CD8-positive, alpha-beta memory T cell (primary cell): Measurements from ENCODE around the gene ANXA2R. TPM values are rescaled to one million over a fixed set of nuclear protein-coding genes. Genes with fewer than 3 reads are reported as not detected.

Experiments
- CTCF ChIA-PET: fragments of 350-600 bp; sonication (Branson Sonifier 250); formaldehyde crosslinking; loops from one replicate; lab custom pipeline; 2021; ENCODE audit warnings: antibody characterized with exemption; lab: Charles Lee
- POLR2A ChIA-PET: fragments of 350-600 bp; sonication (Branson Sonifier 250); formaldehyde crosslinking; loops from one replicate; lab custom pipeline; 2021; ENCODE audit warnings: antibody characterized with exemption; lab: Charles Lee
- DNase-seq, 5 donors: peaks; one replicate each; pipeline versions ENCODE4 v3.0.0 to v3.0.0-alpha.2; 2020 to 2022; ENCODE audit warnings: mixed read lengths in 1 of 5
- H3K27ac ChIP-seq: one replicate; pipeline ENCODE4 v1.7.0; 2013; ENCODE audit warnings: low read depth, mild to moderate bottlenecking, low read length, moderate library complexity
- H3K27me3 ChIP-seq: 2 replicates; pipeline ENCODE4 v1.7.0; 2013; ENCODE audit warnings: low read length, mild to moderate bottlenecking; ENCODE audit not compliant: insufficient read depth, poor library complexity, severe bottlenecking
- H3K36me3 ChIP-seq: 2 replicates; pipeline ENCODE4 v1.7.0; 2013; ENCODE audit warnings: mild to moderate bottlenecking, low read length, moderate library complexity; ENCODE audit not compliant: insufficient read depth
- H3K4me1 ChIP-seq: 2 replicates; pipeline ENCODE4 v1.7.0; 2013; ENCODE audit warnings: mild to moderate bottlenecking, low read length, moderate library complexity; ENCODE audit not compliant: insufficient read depth
- H3K4me3 ChIP-seq: 2 replicates; pipeline ENCODE4 v1.7.0; 2013; ENCODE audit warnings: mild to moderate bottlenecking, low read length
- H3K9me3 ChIP-seq: 2 replicates; pipeline ENCODE4 v1.7.0; 2013; ENCODE audit warnings: mild to moderate bottlenecking, low read length
- H3K27ac Mint-ChIP-seq, 8 donors: one replicate each; pipeline ENCODE4 v1.8.0; 2020 to 2021; ENCODE audit warnings: mixed read lengths in 8 of 8, mild to moderate bottlenecking in 6 of 8, inconsistent platforms in 3 of 8, moderate library complexity in 3 of 8
- H3K27me3 Mint-ChIP-seq, 2 donors: one replicate each; pipeline ENCODE4 v1.8.0; 2020 to 2021; ENCODE audit warnings: mixed read lengths in 2 of 2, mild to moderate bottlenecking in 1 of 2, moderate library complexity in 1 of 2
- H3K36me3 Mint-ChIP-seq, 3 donors: one replicate each; pipeline ENCODE4 v1.8.0; 2020 to 2021; ENCODE audit warnings: mixed read lengths in 3 of 3, inconsistent platforms in 1 of 3, mild to moderate bottlenecking in 1 of 3
- H3K4me1 Mint-ChIP-seq, 3 donors: one replicate each; pipeline ENCODE4 v1.8.0; 2020 to 2021; ENCODE audit warnings: mixed read lengths in 3 of 3, inconsistent platforms in 1 of 3, mild to moderate bottlenecking in 1 of 3
- H3K4me3 Mint-ChIP-seq, 7 donors: one replicate each; pipeline ENCODE4 v1.8.0; 2020 to 2021; ENCODE audit warnings: mixed read lengths in 7 of 7, mild to moderate bottlenecking in 6 of 7, moderate library complexity in 4 of 7, inconsistent platforms in 2 of 7
- H3K9me3 Mint-ChIP-seq, 5 donors: one replicate each; pipeline ENCODE4 v1.8.0; 2020 to 2022; ENCODE audit warnings: mixed read lengths in 5 of 5, mild to moderate bottlenecking in 3 of 5, moderate library complexity in 2 of 5, inconsistent platforms in 1 of 5
- polyA plus RNA-seq: library from polyadenylated mRNA; unstranded; fragments of 300-500 nt; fragmentation: Illumina TruSeq; gene quantifications from one replicate; pipeline ENCODE4 v1.2.3, GENCODE V29; 2021
- total RNA-seq, 2 experiments: library from RNA; stranded (reverse); gene quantifications; one replicate each; pipeline ENCODE4 v1.2.3, GENCODE V29; 2021

Gene ANXA2R
- total and polyA plus RNA-seq, 3 experiments from 2014 or later: 6.0 to 55.9 (median 6.8) TPM

- Mint-ChIP-seq H3K27me3 (peaks cover 0 to 8% of the 10 kb centered on the region in 2 donors), H3K4me3 (peak overlapping the region; percentile 97 to 100 (median 99)), H3K9me3 (no peaks in the 10 kb centered on the region), H3K4me1 (peaks cover 34 to 58% (median 58%) of the 10 kb centered on the region in 3 donors), H3K27ac (peak overlapping the region; percentile 97 to 100 (median 100)), H3K36me3 (peaks cover 0 to 30% (median 1%) of the 10 kb centered on the region in 3 donors)
- Histone ChIP-seq H3K27me3 (no peaks in the 10 kb centered on the region), H3K9me3 (no peaks in the 10 kb centered on the region), H3K27ac (no peak overlapping the region), H3K36me3 (no peaks in the 10 kb centered on the region), H3K4me3 (peak overlapping the region; percentile 87), H3K4me1 (peaks cover 34% of the 10 kb centered on the region)
- ChIA-PET CTCF (interaction anchor here (1.3 to 9.2 kb wide), 9 partner anchors 8 to 468 kb away, joined by 3 to 265 read pairs (median 12); partner anchors contain the start of genes ANXA2R and TMEM267), POLR2A (interaction anchor here (4.7 to 9.4 kb wide), 5 partner anchors 8 to 105 kb away, joined by 45 to 403 read pairs (median 277); partner anchors contain the start of genes ANXA2R and ZNF131)
- DNase-seq: no peak
Measured at GRCh38 chr5:43016217-43016779, 23.8 kb downstream of the ANXA2R start.

- peaks cover 39% of the 10 kb centered on the region for H3K4me1 ChIP-seq
- peak overlapping the region in 7 of 8 donors; percentile 26 to 100 (median 68) for H3K27ac Mint-ChIP-seq
- H3K4me1 Mint-ChIP-seq: peaks cover 45 to 63% (median 62%) of the 10 kb centered on the region in 3 donors
Measured at GRCh38 chr5:43014522-43014921, 25.6 kb downstream of the ANXA2R start.

GRCh38 chr5:43010935-43011315 is 29.2 kb downstream of the ANXA2R start:
- peak overlapping the region; percentile 80 for H3K27ac ChIP-seq
- H3K27me3 ChIP-seq: no peaks in the 10 kb centered on the region
- H3K27me3 Mint-ChIP-seq: peaks cover 0 to 8% of the 10 kb centered on the region in 2 donors
- H3K36me3 Mint-ChIP-seq: peaks cover 0 to 22% (median 1%) of the 10 kb centered on the region in 3 donors
- H3K36me3 ChIP-seq: no peaks in the 10 kb centered on the region
- peaks cover 35% of the 10 kb centered on the region for H3K4me1 ChIP-seq
- H3K9me3 Mint-ChIP-seq: no peaks in the 10 kb centered on the region
- ChIA-PET POLR2A (interaction anchor here (0.6 to 3.7 kb wide), 4 partner anchors 8 to 478 kb away, joined by 3 to 75 read pairs (median 7); no protein-coding TSS in a partner anchor), CTCF (interaction anchor here (5.5 to 5.9 kb wide), 2 partner anchors 8 to 16 kb away, joined by 149 to 168 read pairs; no protein-coding TSS in a partner anchor)
- DNase-seq: no peak
- peak overlapping the region; percentile 79 for H3K4me3 ChIP-seq
- H3K27ac Mint-ChIP-seq: peak overlapping the region; percentile 97 to 100 (median 99)
- H3K4me3 Mint-ChIP-seq: peak overlapping the region; percentile 85 to 98 (median 93)
- peaks cover 49 to 60% (median 57%) of the 10 kb centered on the region in 3 donors for H3K4me1 Mint-ChIP-seq
- H3K9me3 ChIP-seq: no peaks in the 10 kb centered on the region

More at GRCh38 chr5:43014522-43014921, 25.6 kb downstream of the ANXA2R start:
- no peaks in the 10 kb centered on the region for H3K9me3 Mint-ChIP-seq
- peaks cover 0 to 28% (median 1%) of the 10 kb centered on the region in 3 donors for H3K36me3 Mint-ChIP-seq
- ChIA-PET CTCF (interaction anchor here (2.4 to 7.7 kb wide), 2 partner anchors 21 to 27 kb away, joined by 10 to 201 read pairs; no protein-coding TSS in a partner anchor), POLR2A (no interaction called here)
- no peak for DNase-seq
- Histone ChIP-seq H3K36me3 (no peaks in the 10 kb centered on the region), H3K27ac (no peak overlapping the region), H3K27me3 (no peaks in the 10 kb centered on the region), H3K4me3 (no peak overlapping the region), H3K9me3 (no peaks in the 10 kb centered on the region)
- H3K27me3 Mint-ChIP-seq: peaks cover 0 to 9% of the 10 kb centered on the region in 2 donors
- peak overlapping the region in 2 of 7 donors; percentile 34 to 100 for H3K4me3 Mint-ChIP-seq

- peaks cover 0 to 19% (median 1%) of the 10 kb centered on the region in 3 donors for H3K36me3 Mint-ChIP-seq
- Histone ChIP-seq H3K27ac (peak overlapping the region; percentile 80), H3K9me3 (no peaks in the 10 kb centered on the region), H3K4me1 (peaks cover 26% of the 10 kb centered on the region), H3K36me3 (no peaks in the 10 kb centered on the region), H3K27me3 (no peaks in the 10 kb centered on the region), H3K4me3 (peak overlapping the region; percentile 79)
- H3K27me3 Mint-ChIP-seq: peaks cover 0 to 6% of the 10 kb centered on the region in 2 donors
- peak overlapping the region; percentile 97 to 100 (median 99) for H3K27ac Mint-ChIP-seq
- ChIA-PET POLR2A (interaction anchor here (0.8 to 4.5 kb wide), 14 partner anchors 10 to 594 kb away, joined by 3 to 285 read pairs (median 10); partner anchors contain the start of genes ANXA2R, HMGCS1, NNT and TMEM267), CTCF (interaction anchor here (1.1 to 5.9 kb wide), 11 partner anchors 10 to 476 kb away, joined by 3 to 168 read pairs (median 23); partner anchors contain the start of genes ANXA2R, TMEM267 and ZNF131)
- peaks cover 36 to 40% (median 39%) of the 10 kb centered on the region in 3 donors for H3K4me1 Mint-ChIP-seq
- peak; percentile 84 to 95 (median 89) for DNase-seq
- no peaks in the 10 kb centered on the region for H3K9me3 Mint-ChIP-seq
- peak overlapping the region; percentile 85 to 98 (median 93) for H3K4me3 Mint-ChIP-seq
Measured at GRCh38 chr5:43008363-43009153, 31.6 kb downstream of the ANXA2R start.

- Histone ChIP-seq H3K9me3 (no peaks in the 10 kb centered on the region), H3K27me3 (no peaks in the 10 kb centered on the region), H3K36me3 (no peaks in the 10 kb centered on the region), H3K4me3 (peak overlapping the region; percentile 79), H3K4me1 (peaks cover 26% of the 10 kb centered on the region), H3K27ac (peak overlapping the region; percentile 80)
- peak; percentile 74 to 91 (median 90) for DNase-seq
- ChIA-PET POLR2A (interaction anchor here (0.6 to 4.5 kb wide), 13 partner anchors 9 to 595 kb away, joined by 3 to 285 read pairs (median 14); partner anchors contain the start of genes ANXA2R, HMGCS1, NNT and TMEM267), CTCF (interaction anchor here (0.9 to 5.9 kb wide), 12 partner anchors 11 to 476 kb away, joined by 3 to 168 read pairs (median 15); partner anchors contain the start of genes ANXA2R, TMEM267 and ZNF131)
- H3K4me3 Mint-ChIP-seq: peak overlapping the region; percentile 85 to 98 (median 93)
- H3K27me3 Mint-ChIP-seq: peaks cover 0 to 6% of the 10 kb centered on the region in 2 donors
- no peaks in the 10 kb centered on the region for H3K9me3 Mint-ChIP-seq
- peak overlapping the region; percentile 97 to 100 (median 99) for H3K27ac Mint-ChIP-seq
- H3K4me1 Mint-ChIP-seq: peaks cover 36 to 40% (median 39%) of the 10 kb centered on the region in 3 donors
- peaks cover 0 to 19% (median 1%) of the 10 kb centered on the region in 3 donors for H3K36me3 Mint-ChIP-seq
Measured at GRCh38 chr5:43007911-43008362, 32.2 kb downstream of the ANXA2R start.

- peak overlapping the region; percentile 85 to 98 (median 93) for H3K4me3 Mint-ChIP-seq
- H3K4me3 ChIP-seq: peak overlapping the region; percentile 79
- H3K9me3 ChIP-seq: no peaks in the 10 kb centered on the region
- peaks cover 0 to 6% of the 10 kb centered on the region in 2 donors for H3K27me3 Mint-ChIP-seq
- H3K27me3 ChIP-seq: no peaks in the 10 kb centered on the region
- H3K36me3 Mint-ChIP-seq: peaks cover 0 to 18% (median 0%) of the 10 kb centered on the region in 3 donors
- H3K4me1 Mint-ChIP-seq: peaks cover 36 to 40% (median 39%) of the 10 kb centered on the region in 3 donors
- H3K27ac Mint-ChIP-seq: peak overlapping the region; percentile 97 to 100 (median 99)
- DNase-seq: peak; percentile 64 to 88 (median 85)
- peak overlapping the region; percentile 80 for H3K27ac ChIP-seq
- ChIA-PET POLR2A (interaction anchor here (0.6 to 4.5 kb wide), 13 partner anchors 8 to 595 kb away, joined by 3 to 285 read pairs (median 14); partner anchors contain the start of genes ANXA2R, HMGCS1, NNT and TMEM267), CTCF (interaction anchor here (0.9 to 5.9 kb wide), 11 partner anchors 11 to 477 kb away, joined by 3 to 168 read pairs (median 23); partner anchors contain the start of genes ANXA2R, TMEM267 and ZNF131)
- no peaks in the 10 kb centered on the region for H3K36me3 ChIP-seq
- peaks cover 26% of the 10 kb centered on the region for H3K4me1 ChIP-seq
- H3K9me3 Mint-ChIP-seq: no peaks in the 10 kb centered on the region
Measured at GRCh38 chr5:43007246-43007910, 32.7 kb downstream of the ANXA2R start.
